ENCODE data around the gene TTC33.
"Not testable (repeated sequence)": the region's sequence is repeated elsewhere in the genome, so short reads cannot be mapped to it uniquely, and the experiment has no call there.

Gene TTC33

GRCh38 chr5:40714001-40714400, 41.8 kb downstream of the TTC33 start:
- no peak for DNase-seq (ENCODE audit: low read depth, low spot score)
- Histone ChIP-seq H3K27ac (no peak overlapping the region), H3K36me3 (ENCODE audit: insufficient read depth, low read length) (peaks cover 17% of the 10 kb centered on the region; the same call in 1 of the 2 replicates), H3K4me3 (no peak overlapping the region), H3K9me3 (ENCODE audit: low read depth, low read length) (no peaks in the 10 kb centered on the region), H3K9ac (ENCODE audit: insufficient read length) (no peak overlapping the region)
- TF ChIP-seq FOXP2 (optimal IDR thresholded peaks at IDR 0.05; ENCODE audit: control extremely low read depth, extremely low read length, insufficient read depth) (no peak), POLR2AphosphoS5 (IDR thresholded peaks at IDR 0.05; ENCODE audit: borderline replicate concordance, low read depth, low read length) (no peak), EZH2 (IDR thresholded peaks at IDR 0.05) (no peak)

DNA sequence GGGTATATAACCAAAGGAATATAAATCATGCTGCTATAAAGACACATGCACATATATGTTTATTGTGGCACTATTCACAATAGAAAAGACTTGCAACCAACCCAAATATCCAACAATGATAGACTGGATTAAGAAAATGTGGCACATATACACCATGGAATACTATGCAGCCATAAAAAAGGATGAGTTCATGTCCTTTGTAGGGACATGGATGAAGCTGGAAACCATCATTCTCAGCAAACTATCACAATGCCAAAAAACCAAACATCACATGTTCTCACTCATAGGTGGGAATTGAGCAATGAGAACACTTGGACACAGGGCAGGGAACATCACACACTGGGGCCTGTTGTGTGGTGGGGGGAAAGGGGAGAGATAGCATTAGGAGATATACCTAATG, 45.2 kb downstream of the TTC33 start:
- DNase-seq (ENCODE audit: low read depth, low spot score); H3K9ac ChIP-seq (ENCODE audit: insufficient read length); H3K4me3 ChIP-seq; H3K9me3 ChIP-seq (ENCODE audit: low read depth, low read length); H3K27ac ChIP-seq: not testable (repeated sequence)
- peaks cover 11% of the 10 kb centered on the region for H3K36me3 ChIP-seq (ENCODE audit: insufficient read depth, low read length)

GRCh38 chr5:40705484-40705883, 50.3 kb downstream of the TTC33 start:
- H3K9ac ChIP-seq (ENCODE audit: insufficient read length); H3K9me3 ChIP-seq (ENCODE audit: low read depth, low read length); H3K36me3 ChIP-seq (ENCODE audit: insufficient read depth, low read length); H3K4me3 ChIP-seq; DNase-seq (ENCODE audit: low read depth, low spot score); H3K27ac ChIP-seq: not testable (repeated sequence)

DNA sequence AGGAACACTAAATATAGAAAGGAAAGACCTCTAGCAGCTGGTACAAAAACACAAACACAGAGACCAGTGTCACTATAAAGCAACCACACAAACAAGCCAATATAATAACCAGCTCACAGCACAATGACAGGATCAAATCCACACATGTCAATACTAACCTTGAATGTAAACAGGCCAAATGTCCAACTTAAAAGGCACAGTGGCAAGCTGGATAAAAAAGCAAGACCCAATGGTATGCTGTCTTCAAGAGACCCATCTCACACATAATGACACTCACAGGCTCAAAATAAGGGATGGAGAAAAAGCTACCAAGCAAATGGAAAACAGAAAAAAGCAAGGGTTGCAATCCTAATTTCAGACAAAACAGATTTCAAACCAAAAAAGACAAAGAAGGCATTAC, 53.7 kb downstream of the TTC33 start:
- H3K27ac ChIP-seq; H3K36me3 ChIP-seq (ENCODE audit: insufficient read depth, low read length); DNase-seq (ENCODE audit: low read depth, low spot score); H3K4me3 ChIP-seq; H3K9ac ChIP-seq (ENCODE audit: insufficient read length); H3K9me3 ChIP-seq (ENCODE audit: low read depth, low read length): not testable (repeated sequence)

DNA sequence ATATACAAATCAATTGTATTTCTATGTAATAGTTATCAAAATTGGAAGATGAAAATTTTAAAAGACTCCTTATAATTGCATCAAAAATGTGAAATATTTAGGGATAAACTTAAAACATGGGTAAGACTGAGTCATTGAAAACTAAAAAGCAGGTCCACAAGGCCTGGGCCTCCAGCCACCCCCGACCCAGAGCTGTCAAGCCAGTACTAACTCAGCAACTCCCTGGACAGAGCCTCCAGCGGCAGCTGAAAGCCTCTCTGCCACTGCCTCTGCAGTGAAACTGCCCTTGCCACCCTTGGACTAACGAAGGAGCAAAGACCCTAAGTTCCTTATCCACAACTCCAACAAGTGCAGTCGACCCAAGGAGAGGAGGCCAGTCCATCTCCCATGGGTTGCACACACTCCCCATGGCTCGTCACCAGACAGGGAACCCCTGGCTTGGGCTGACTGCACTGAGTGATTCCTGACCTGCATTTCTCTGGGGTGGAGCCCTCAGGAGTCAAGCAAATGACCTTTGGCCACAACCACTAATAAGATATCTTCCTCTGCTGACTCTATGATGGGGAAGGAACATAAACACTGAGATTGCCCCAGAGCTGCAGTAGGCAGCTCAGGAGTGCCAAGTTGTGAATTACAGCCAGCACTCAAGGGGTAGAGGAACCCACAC, 55.5 kb downstream of the TTC33 start:
- H3K4me3 ChIP-seq: no peak overlapping the region
- no peaks in the 10 kb centered on the region for H3K36me3 ChIP-seq (ENCODE audit: insufficient read depth, low read length)
- H3K9me3 ChIP-seq (ENCODE audit: low read depth, low read length): no peaks in the 10 kb centered on the region
- no peak for DNase-seq (ENCODE audit: low read depth, low spot score)
- no peak for TF ChIP-seq POLR2AphosphoS5 (IDR thresholded peaks at IDR 0.05; ENCODE audit: borderline replicate concordance, low read depth, low read length)
- no peak for TF ChIP-seq FOXP2 (optimal IDR thresholded peaks at IDR 0.05; ENCODE audit: control extremely low read depth, extremely low read length, insufficient read depth)
- TF ChIP-seq EZH2 (IDR thresholded peaks at IDR 0.05): no peak
- no peak overlapping the region for H3K9ac ChIP-seq (ENCODE audit: insufficient read length)
- H3K27ac ChIP-seq: no peak overlapping the region

DNA sequence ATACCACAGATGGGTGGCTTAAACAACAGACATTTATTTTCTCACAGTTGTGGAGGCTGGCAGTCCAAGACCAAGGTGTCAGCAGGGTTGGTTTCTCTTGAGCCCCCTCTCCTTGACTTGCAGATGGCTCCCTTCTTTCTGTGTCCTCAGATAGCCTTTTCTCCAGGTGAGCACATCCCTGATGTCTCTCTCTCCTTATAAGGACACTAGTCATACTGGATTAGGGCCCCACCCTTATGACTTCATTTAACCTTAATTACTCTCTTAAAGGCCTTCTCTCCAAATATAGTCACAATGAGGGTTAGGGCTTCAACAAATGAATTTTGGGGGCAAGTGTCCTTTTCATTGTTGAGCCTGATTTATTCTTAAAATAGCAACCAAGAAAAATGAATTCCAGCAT, 61.3 kb downstream of the TTC33 start:
- no peak for TF ChIP-seq POLR2AphosphoS5 (IDR thresholded peaks at IDR 0.05; ENCODE audit: borderline replicate concordance, low read depth, low read length)
- TF ChIP-seq FOXP2 (optimal IDR thresholded peaks at IDR 0.05; ENCODE audit: control extremely low read depth, extremely low read length, insufficient read depth): no peak
- TF ChIP-seq EZH2 (IDR thresholded peaks at IDR 0.05): no peak
- H3K4me3 ChIP-seq: no peak overlapping the region
- no peak overlapping the region for H3K9ac ChIP-seq (ENCODE audit: insufficient read length)
- peaks cover 3% of the 10 kb centered on the region; the same call in 1 of the 2 replicates for H3K36me3 ChIP-seq (ENCODE audit: insufficient read depth, low read length)
- H3K9me3 ChIP-seq (ENCODE audit: low read depth, low read length): no peaks in the 10 kb centered on the region
- no peak for DNase-seq (ENCODE audit: low read depth, low spot score)
- no peak overlapping the region for H3K27ac ChIP-seq

DNA sequence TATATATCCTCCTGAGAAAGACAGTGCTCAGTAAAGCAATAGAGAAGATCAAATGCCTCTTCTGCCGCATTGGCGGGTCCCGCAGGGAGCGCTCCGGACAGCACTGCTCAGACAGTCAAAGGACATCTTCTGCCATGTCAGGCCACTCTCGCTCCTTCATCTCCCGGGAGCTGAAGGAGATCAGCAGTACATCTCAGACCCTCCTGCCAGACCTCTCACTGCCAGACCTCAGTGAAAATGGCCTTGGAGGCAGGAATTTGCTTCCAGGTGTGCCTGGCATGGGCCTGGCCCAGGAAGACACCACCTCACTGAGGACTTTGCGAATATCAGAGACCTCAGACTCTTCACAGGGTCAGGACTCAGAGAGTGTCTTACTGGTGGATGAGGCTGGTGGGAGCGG, 63.9 kb downstream of the TTC33 start:
- Histone ChIP-seq H3K9me3 (ENCODE audit: low read depth, low read length) (no peaks in the 10 kb centered on the region), H3K9ac (ENCODE audit: insufficient read length) (no peak overlapping the region), H3K36me3 (ENCODE audit: insufficient read depth, low read length) (peaks cover 3% of the 10 kb centered on the region; the same call in 1 of the 2 replicates), H3K27ac (no peak overlapping the region), H3K4me3 (no peak overlapping the region)
- no peak for TF ChIP-seq POLR2AphosphoS5 (IDR thresholded peaks at IDR 0.05; ENCODE audit: borderline replicate concordance, low read depth, low read length)
- no peak for TF ChIP-seq FOXP2 (optimal IDR thresholded peaks at IDR 0.05; ENCODE audit: control extremely low read depth, extremely low read length, insufficient read depth)
- no peak for TF ChIP-seq EZH2 (IDR thresholded peaks at IDR 0.05)
- DNase-seq (ENCODE audit: low read depth, low spot score): no peak

DNA sequence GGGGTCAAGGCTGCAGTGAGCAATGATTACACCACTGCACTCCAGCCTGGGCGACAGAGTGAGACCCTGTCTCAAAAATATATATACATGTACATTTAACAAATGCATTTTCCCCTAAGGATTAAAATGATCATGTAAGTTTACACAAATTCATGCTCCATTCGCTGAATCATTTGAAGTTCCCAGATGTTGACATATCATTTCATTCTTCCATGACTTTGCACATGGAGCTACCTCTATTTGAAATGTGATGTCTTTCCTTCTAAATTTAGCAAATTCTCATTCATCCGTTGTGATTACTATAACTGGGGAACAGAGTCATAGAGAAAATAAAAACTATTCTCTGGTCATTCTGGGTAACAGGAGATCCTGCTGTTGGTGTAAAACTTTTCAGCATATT, 65.5 kb downstream of the TTC33 start:
- Histone ChIP-seq H3K36me3 (ENCODE audit: insufficient read depth, low read length) (peaks cover 3% of the 10 kb centered on the region; the same call in 1 of the 2 replicates), H3K9ac (ENCODE audit: insufficient read length) (peak overlapping the region; percentile 25), H3K27ac (no peak overlapping the region), H3K4me3 (no peak overlapping the region), H3K9me3 (ENCODE audit: low read depth, low read length) (no peaks in the 10 kb centered on the region)
- no peak for TF ChIP-seq EZH2 (IDR thresholded peaks at IDR 0.05)
- DNase-seq (ENCODE audit: low read depth, low spot score): no peak

DNA sequence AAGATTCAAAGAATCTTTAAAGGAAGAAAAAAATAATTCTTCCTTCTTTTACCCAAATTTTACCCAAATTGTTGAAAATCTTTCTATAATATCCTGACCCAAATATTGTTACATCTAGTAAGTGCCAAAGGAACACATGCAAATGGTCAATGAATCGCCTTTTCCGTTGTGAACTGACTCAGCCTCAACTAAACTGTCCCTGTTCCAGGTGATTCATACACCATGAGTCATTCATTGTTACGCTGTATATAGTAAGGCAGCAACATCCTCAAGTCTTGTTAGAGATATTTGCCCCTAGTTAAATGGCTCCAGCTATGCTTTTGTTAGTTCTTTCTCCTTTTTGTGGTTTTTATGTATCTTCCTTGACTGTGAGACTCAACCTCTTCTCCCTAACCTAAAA, 66.3 kb downstream of the TTC33 start:
- Histone ChIP-seq H3K9ac (ENCODE audit: insufficient read length) (no peak overlapping the region), H3K4me3 (no peak overlapping the region), H3K27ac (no peak overlapping the region), H3K9me3 (ENCODE audit: low read depth, low read length) (no peaks in the 10 kb centered on the region), H3K36me3 (ENCODE audit: insufficient read depth, low read length) (peaks cover 3% of the 10 kb centered on the region; the same call in 1 of the 2 replicates)
- no peak for DNase-seq (ENCODE audit: low read depth, low spot score)
- TF ChIP-seq FOXP2 (optimal IDR thresholded peaks at IDR 0.05; ENCODE audit: control extremely low read depth, extremely low read length, insufficient read depth): no peak
- no peak for TF ChIP-seq EZH2 (IDR thresholded peaks at IDR 0.05)
- no peak for TF ChIP-seq POLR2AphosphoS5 (IDR thresholded peaks at IDR 0.05; ENCODE audit: borderline replicate concordance, low read depth, low read length)

Measured in SK-N-MC (cell line).